Activated naive CD8-positive, alpha-beta T cell (primary cell): ENCODE measurements around the gene TUBA4A.
"Not testable (repeated sequence)": the region's sequence is repeated elsewhere in the genome, so short reads cannot be mapped to it uniquely, and the experiment has no call there.

Experiments used
- H3K27ac Mint-ChIP-seq: one replicate; pipeline ENCODE4 v1.8.0; 2021; ENCODE audit warnings: mixed read lengths
- H3K27me3 Mint-ChIP-seq: one replicate; pipeline ENCODE4 v1.8.0; 2021; ENCODE audit warnings: mixed read lengths
- H3K36me3 Mint-ChIP-seq: one replicate; pipeline ENCODE4 v1.8.0; 2021; ENCODE audit warnings: mixed read lengths
- H3K4me1 Mint-ChIP-seq: one replicate; pipeline ENCODE4 v1.8.0; 2021; ENCODE audit warnings: low read depth, mixed read lengths
- H3K4me3 Mint-ChIP-seq: one replicate; pipeline ENCODE4 v1.8.0; 2021; ENCODE audit warnings: mild to moderate bottlenecking, mixed read lengths
- H3K9me3 Mint-ChIP-seq: one replicate; pipeline ENCODE4 v1.8.0; 2021; ENCODE audit warnings: low read depth, mixed read lengths

TUBA4A gene

GRCh38 chr2:219261024-219261855, 7.5 kb upstream of the TUBA4A start:
- Mint-ChIP-seq H3K9me3 (no peaks in the 10 kb centered on the region), H3K4me3 (no peak overlapping the region), H3K4me1 (peaks cover 15% of the 10 kb centered on the region), H3K27me3 (peaks cover 2% of the 10 kb centered on the region), H3K27ac (no peak overlapping the region), H3K36me3 (no peaks in the 10 kb centered on the region)

- not testable (repeated sequence) for H3K36me3 Mint-ChIP-seq, H3K27ac Mint-ChIP-seq, H3K9me3 Mint-ChIP-seq, H3K27me3 Mint-ChIP-seq, H3K4me3 Mint-ChIP-seq
- H3K4me1 Mint-ChIP-seq, result peaks cover 27% of the 10 kb centered on the region
These were observed 5.2 kb upstream of the TUBA4A start for GRCh38 chr2:219258942-219259341.

GRCh38 chr2:219254590-219255201, 978 bp upstream of the TUBA4A start:
- Mint-ChIP-seq H3K9me3 (no peaks in the 10 kb centered on the region), H3K27me3 (peaks cover under 1% of the 10 kb centered on the region), H3K4me3 (peak overlapping the region; percentile 87), H3K36me3 (peaks cover 3% of the 10 kb centered on the region), H3K4me1 (peaks cover 45% of the 10 kb centered on the region), H3K27ac (peak overlapping the region; percentile 95)

GRCh38 chr2:219252900-219253752, 592 bp downstream of the TUBA4A start, which contains the start of gene TUBA4B:
TSS of gene TUBA4B (plus strand) at chr2:219253243. CDS start at chr2:219253408, 165 bp downstream.
- Mint-ChIP-seq H3K9me3 (no peaks in the 10 kb centered on the region), H3K27me3 (no peaks in the 10 kb centered on the region), H3K4me1 (peaks cover 58% of the 10 kb centered on the region), H3K4me3 (peak within 1 kb of the TSS; percentile 97), H3K36me3 (peaks cover 3% of the 10 kb centered on the region), H3K27ac (peak within 1 kb of the TSS; percentile 95)

- Mint-ChIP-seq H3K27ac (peak overlapping the region; percentile 91), H3K4me3 (peak overlapping the region; percentile 97), H3K36me3 (peaks cover 3% of the 10 kb centered on the region), H3K4me1 (peaks cover 64% of the 10 kb centered on the region), H3K27me3 (no peaks in the 10 kb centered on the region), H3K9me3 (no peaks in the 10 kb centered on the region)
These were observed 1.2 kb downstream of the TUBA4A start for GRCh38 chr2:219252570-219252899.

- Mint-ChIP-seq H3K4me3 (peak overlapping the region; percentile 97), H3K36me3 (peaks cover 3% of the 10 kb centered on the region), H3K9me3 (no peaks in the 10 kb centered on the region), H3K4me1 (peaks cover 68% of the 10 kb centered on the region), H3K27ac (peak overlapping the region; percentile 91), H3K27me3 (no peaks in the 10 kb centered on the region)
These were observed 1.6 kb downstream of the TUBA4A start for GRCh38 chr2:219252084-219252483.

GRCh38 chr2:219251656-219252055, 2.1 kb downstream of the TUBA4A start:
- H3K27ac Mint-ChIP-seq, result peak overlapping the region; percentile 91
- H3K4me1 Mint-ChIP-seq, result peaks cover 73% of the 10 kb centered on the region
- H3K4me3 Mint-ChIP-seq, result peak overlapping the region; percentile 97
- no peaks in the 10 kb centered on the region for H3K27me3 Mint-ChIP-seq
- H3K9me3 Mint-ChIP-seq, result no peaks in the 10 kb centered on the region
- peaks cover 3% of the 10 kb centered on the region for H3K36me3 Mint-ChIP-seq

GRCh38 chr2:219250049-219250781, 3.5 kb downstream of the TUBA4A start:
- no peaks in the 10 kb centered on the region for H3K9me3 Mint-ChIP-seq
- H3K4me1 Mint-ChIP-seq, result peaks cover 74% of the 10 kb centered on the region
- peak overlapping the region; percentile 91 for H3K27ac Mint-ChIP-seq
- no peaks in the 10 kb centered on the region for H3K27me3 Mint-ChIP-seq
- peak overlapping the region; percentile 97 for H3K4me3 Mint-ChIP-seq
- H3K36me3 Mint-ChIP-seq, result peaks cover 3% of the 10 kb centered on the region

GRCh38 chr2:219249203-219249980, 4.3 kb downstream of the TUBA4A start:
- peaks cover 3% of the 10 kb centered on the region for H3K36me3 Mint-ChIP-seq
- H3K4me1 Mint-ChIP-seq, result peaks cover 74% of the 10 kb centered on the region
- no peaks in the 10 kb centered on the region for H3K27me3 Mint-ChIP-seq
- peak overlapping the region; percentile 97 for H3K4me3 Mint-ChIP-seq
- H3K27ac Mint-ChIP-seq, result peak overlapping the region; percentile 90
- no peaks in the 10 kb centered on the region for H3K9me3 Mint-ChIP-seq

GRCh38 chr2:219248845-219249202, 4.9 kb downstream of the TUBA4A start:
- Mint-ChIP-seq H3K9me3 (no peaks in the 10 kb centered on the region), H3K27ac (peak overlapping the region; percentile 90), H3K36me3 (peaks cover 3% of the 10 kb centered on the region), H3K4me1 (peaks cover 77% of the 10 kb centered on the region), H3K4me3 (peak overlapping the region; percentile 97), H3K27me3 (no peaks in the 10 kb centered on the region)

- H3K27me3 Mint-ChIP-seq, result no peaks in the 10 kb centered on the region
- H3K4me1 Mint-ChIP-seq, result peaks cover 79% of the 10 kb centered on the region
- H3K27ac Mint-ChIP-seq, result peak overlapping the region; percentile 88
- peak overlapping the region; percentile 97 for H3K4me3 Mint-ChIP-seq
- peaks cover 3% of the 10 kb centered on the region for H3K36me3 Mint-ChIP-seq
- no peaks in the 10 kb centered on the region for H3K9me3 Mint-ChIP-seq
These were observed 5.8 kb downstream of the TUBA4A start for GRCh38 chr2:219247678-219248642.

- H3K4me1 Mint-ChIP-seq, result peaks cover 68% of the 10 kb centered on the region
- peak overlapping the region; percentile 97 for H3K4me3 Mint-ChIP-seq
- no peaks in the 10 kb centered on the region for H3K9me3 Mint-ChIP-seq
- no peaks in the 10 kb centered on the region for H3K27me3 Mint-ChIP-seq
- peak overlapping the region; percentile 97 for H3K27ac Mint-ChIP-seq
- H3K36me3 Mint-ChIP-seq, result peaks cover 3% of the 10 kb centered on the region
These were observed 7.2 kb downstream of the TUBA4A start for GRCh38 chr2:219246559-219246958.

GRCh38 chr2:219245899-219246230, 7.9 kb downstream of the TUBA4A start:
- Mint-ChIP-seq H3K9me3 (no peaks in the 10 kb centered on the region), H3K27ac (peak overlapping the region; percentile 97), H3K4me3 (peak overlapping the region; percentile 97), H3K36me3 (peaks cover under 1% of the 10 kb centered on the region), H3K4me1 (peaks cover 61% of the 10 kb centered on the region), H3K27me3 (no peaks in the 10 kb centered on the region)
